Measurements from ENCODE around the gene OR7C1.
A peak's percentile ranks its signal among the peaks of the same experiment; 100 is the strongest.
"Not testable (repeated sequence)": the region's sequence is repeated elsewhere in the genome, so short reads cannot be mapped to it uniquely, and the experiment has no call there.

OR7C1 gene

GRCh38 chr19:14835011-14835410, at the start of gene OR7C1, which contains the start of gene OR7A5:
TSS of gene OR7C1 (minus strand) at chr19:14835185. CDS start at chr19:14800136, 35,049 bp downstream.
TSS of gene OR7A5 (minus strand) at chr19:14835185. CDS start at chr19:14828241, 6,944 bp downstream.
- ATAC-seq (no peak), DNase-seq (no peak)

GRCh38 chr19:14871619-14872230, 36.7 kb upstream of the OR7C1 start:
- no peak for ATAC-seq
- DNase-seq = no peak

GRCh38 chr19:14868497-14868896, 33.5 kb upstream of the OR7C1 start:
- ATAC-seq = no peak
- DNase-seq = no peak

GRCh38 chr19:14848822-14849221, 13.8 kb upstream of the OR7C1 start, which contains the start of gene OR7A10:
TSS of gene OR7A10 (minus strand) at chr19:14848922. CDS start at chr19:14841877, 7,045 bp downstream.
- DNase-seq (no peak), ATAC-seq (no peak)

GRCh38 chr19:14843578-14843977, 8.6 kb upstream of the OR7C1 start:
- DNase-seq (no peak), ATAC-seq (no peak)

GRCh38 chr19:14843169-14843568, 8.2 kb upstream of the OR7C1 start:
- ATAC-seq (no peak), DNase-seq (no peak)

GRCh38 chr19:14840206-14840605, 5.2 kb upstream of the OR7C1 start:
- DNase-seq = no peak

GRCh38 chr19:14837391-14837790, 2.4 kb upstream of the OR7C1 start:
- ATAC-seq = no peak
- no peak for DNase-seq

More at GRCh38 chr19:14840206-14840605, 5.2 kb upstream of the OR7C1 start:
- no peak for ATAC-seq

- no peak for ATAC-seq
- DNase-seq = no peak
These were observed 4.3 kb downstream of the OR7C1 start for GRCh38 chr19:14830702-14831101.

- no peak for ATAC-seq
- DNase-seq = no peak
These were observed 9.0 kb downstream of the OR7C1 start for GRCh38 chr19:14826006-14826405.

- DNase-seq (no peak), ATAC-seq (no peak)
These were observed 13.0 kb downstream of the OR7C1 start for GRCh38 chr19:14821937-14822336.

GRCh38 chr19:14818588-14818987, 16.4 kb downstream of the OR7C1 start:
- ATAC-seq (no peak), DNase-seq (no peak)

GRCh38 chr19:14817052-14817451, 17.9 kb downstream of the OR7C1 start:
- no peak for ATAC-seq
- DNase-seq = no peak

- no peak for ATAC-seq
- DNase-seq = no peak
These were observed 19.9 kb downstream of the OR7C1 start for GRCh38 chr19:14814982-14815652.

- DNase-seq (no peak), ATAC-seq (no peak)
These were observed 25.5 kb downstream of the OR7C1 start for GRCh38 chr19:14809272-14810057.

GRCh38 chr19:14804765-14805164, 30.2 kb downstream of the OR7C1 start:
- ATAC-seq (no peak), DNase-seq (no peak)

- ATAC-seq (no peak), DNase-seq (no peak)
These were observed 36.2 kb downstream of the OR7C1 start for GRCh38 chr19:14798760-14799159.

GRCh38 chr19:14796021-14796420, 39.0 kb downstream of the OR7C1 start:
- ATAC-seq (no peak), DNase-seq (no peak)

GRCh38 chr19:14795078-14795721, 39.8 kb downstream of the OR7C1 start:
- ATAC-seq (no peak), DNase-seq (no peak)

- not testable (repeated sequence) for DNase-seq, ATAC-seq
These were observed 42.7 kb downstream of the OR7C1 start for GRCh38 chr19:14792250-14792649.

- peak; percentile 61 for DNase-seq
- no peak for ATAC-seq
These were observed 48.5 kb downstream of the OR7C1 start for GRCh38 chr19:14786421-14786851.

- peak; percentile 46 for DNase-seq
- peak; percentile 73 for ATAC-seq
These were observed 49.7 kb downstream of the OR7C1 start for GRCh38 chr19:14785102-14785793.
